ENCODE data around the gene INHBC.

DNA sequence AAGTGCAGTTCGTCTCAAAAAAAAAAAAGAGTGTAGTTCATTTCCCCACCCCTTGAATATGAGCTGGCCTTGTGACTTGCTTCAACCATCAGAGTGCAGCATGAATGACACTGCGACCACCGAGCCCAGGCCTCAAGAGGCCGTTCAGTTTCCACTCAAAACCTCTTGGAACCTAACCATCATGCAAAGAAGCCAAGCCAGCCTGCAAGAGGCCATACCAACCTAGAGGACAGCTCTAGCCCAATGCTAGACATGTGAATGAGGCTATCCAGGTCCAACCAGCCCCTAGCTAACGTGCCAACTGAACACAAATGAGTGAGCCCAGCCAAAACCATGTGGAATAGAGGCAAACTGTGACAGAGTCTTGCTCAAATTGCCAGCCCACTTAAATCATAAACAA, 33.4 kb upstream of the INHBC start:
- TF ChIP-seq EP300 (IDR thresholded peaks at IDR 0.05) (no peak), POLR2AphosphoS5 (IDR thresholded peaks at IDR 0.05) (no peak), POLR2A (IDR thresholded peaks at IDR 0.05) (no peak)
- TF ChIP-seq, protein P1, sequence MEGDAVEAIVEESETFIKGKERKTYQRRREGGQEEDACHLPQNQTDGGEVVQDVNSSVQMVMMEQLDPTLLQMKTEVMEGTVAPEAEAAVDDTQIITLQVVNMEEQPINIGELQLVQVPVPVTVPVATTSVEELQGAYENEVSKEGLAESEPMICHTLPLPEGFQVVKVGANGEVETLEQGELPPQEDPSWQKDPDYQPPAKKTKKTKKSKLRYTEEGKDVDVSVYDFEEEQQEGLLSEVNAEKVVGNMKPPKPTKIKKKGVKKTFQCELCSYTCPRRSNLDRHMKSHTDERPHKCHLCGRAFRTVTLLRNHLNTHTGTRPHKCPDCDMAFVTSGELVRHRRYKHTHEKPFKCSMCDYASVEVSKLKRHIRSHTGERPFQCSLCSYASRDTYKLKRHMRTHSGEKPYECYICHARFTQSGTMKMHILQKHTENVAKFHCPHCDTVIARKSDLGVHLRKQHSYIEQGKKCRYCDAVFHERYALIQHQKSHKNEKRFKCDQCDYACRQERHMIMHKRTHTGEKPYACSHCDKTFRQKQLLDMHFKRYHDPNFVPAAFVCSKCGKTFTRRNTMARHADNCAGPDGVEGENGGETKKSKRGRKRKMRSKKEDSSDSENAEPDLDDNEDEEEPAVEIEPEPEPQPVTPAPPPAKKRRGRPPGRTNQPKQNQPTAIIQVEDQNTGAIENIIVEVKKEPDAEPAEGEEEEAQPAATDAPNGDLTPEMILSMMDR (IDR thresholded peaks at IDR 0.05) = no peak

All from stomach (tissue), 4 donors.